ENCODE results near the gene ITGA2.

ITGA2 gene

DNA sequence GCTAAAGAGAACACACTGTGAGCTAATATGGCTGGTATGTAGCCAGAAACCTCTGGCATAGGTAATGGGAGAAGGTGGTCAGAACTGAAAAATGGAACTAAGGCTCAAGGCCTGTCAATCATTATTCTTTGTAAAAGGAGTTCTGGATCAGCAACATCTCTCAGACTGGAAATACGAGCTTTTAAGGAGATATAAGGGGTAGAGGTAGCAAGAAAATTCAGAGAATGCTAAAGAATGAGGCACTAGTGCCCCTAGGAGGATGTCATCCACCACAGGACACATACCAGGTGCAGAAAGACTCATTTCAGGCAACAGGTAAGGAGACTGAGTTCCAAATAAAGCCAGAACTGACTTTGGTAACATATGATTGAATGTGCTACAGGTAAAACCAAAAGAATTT is 139.3 kb downstream of the ITGA2 start:
- TF ChIP-seq MYC (IDR thresholded peaks at IDR 0.05; ENCODE audit: low read depth, low read length) (no peak), CTCF (IDR thresholded peaks at IDR 0.05; ENCODE audit: low read depth, low read length) (no peak), POLR2A (IDR thresholded peaks at IDR 0.05; ENCODE audit: extremely low read depth, insufficient read length) (no peak), MAX (IDR thresholded peaks at IDR 0.05; ENCODE audit: low read depth, low read length) (no peak)
- no peak for DNase-seq (ENCODE audit: low read depth)
- no peak overlapping the region for H3K4me3 ChIP-seq (ENCODE audit: low read depth, low read length)

DNA sequence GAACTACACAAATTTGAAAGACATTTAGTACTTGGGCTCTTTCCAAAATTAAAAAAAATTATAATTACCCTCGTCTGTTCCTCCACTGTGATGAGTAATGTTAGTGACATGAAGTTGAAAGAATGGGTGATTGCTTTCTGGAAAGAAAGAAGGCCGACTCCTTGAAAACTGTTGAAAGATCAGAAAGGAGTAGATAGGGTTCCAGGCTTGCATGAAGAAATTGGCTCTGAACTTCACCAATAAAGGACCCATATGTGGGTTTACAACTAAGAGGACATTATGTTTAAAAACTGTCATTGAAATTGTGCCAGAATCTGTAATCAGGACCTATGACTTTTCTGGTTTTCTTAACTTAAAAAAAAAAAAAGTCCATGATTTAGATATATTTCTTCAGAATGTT is 141.1 kb downstream of the ITGA2 start:
- no peak overlapping the region for H3K4me3 ChIP-seq (ENCODE audit: low read depth, low read length)
- TF ChIP-seq POLR2A (IDR thresholded peaks at IDR 0.05; ENCODE audit: extremely low read depth, insufficient read length) (no peak), MAX (IDR thresholded peaks at IDR 0.05; ENCODE audit: low read depth, low read length) (no peak), CTCF (IDR thresholded peaks at IDR 0.05; ENCODE audit: low read depth, low read length) (no peak), MYC (IDR thresholded peaks at IDR 0.05; ENCODE audit: low read depth, low read length) (no peak)
- DNase-seq (ENCODE audit: low read depth): no peak

- TF ChIP-seq MAX (IDR thresholded peaks at IDR 0.05; ENCODE audit: low read depth, low read length) (no peak), POLR2A (IDR thresholded peaks at IDR 0.05; ENCODE audit: extremely low read depth, insufficient read length) (no peak), MYC (IDR thresholded peaks at IDR 0.05; ENCODE audit: low read depth, low read length) (no peak), CTCF (IDR thresholded peaks at IDR 0.05; ENCODE audit: low read depth, low read length) (no peak)
- no peak overlapping the region for H3K4me3 ChIP-seq (ENCODE audit: low read depth, low read length)
- no peak for DNase-seq (ENCODE audit: low read depth)
Measured at GRCh38 chr5:53133020-53133419, 143.9 kb downstream of the ITGA2 start.

Data from NB4 (cell line).